ENCODE measurements around the gene PRPF6. TPM values are rescaled to one million over a fixed set of nuclear protein-coding genes. Genes with fewer than 3 reads are reported as not detected.
A peak's percentile ranks its signal among the peaks of the same experiment; 100 is the strongest.

The PRPF6 gene
- total and polyA plus RNA-seq, 2 of the 13 experiments (the other 11 are each of a cell fraction or from before 2014, with no cell fraction given), result 63.7 to 101 TPM

- TF ChIP-seq YEATS2 (CRISPR knock-in tag; IDR thresholded peaks at IDR 0.05; ENCODE audit: borderline replicate concordance) (peak; percentile 27; the same call in 1 of the 2 replicates), ZNF180 (CRISPR knock-in tag; IDR thresholded peaks at IDR 0.05; ENCODE audit: borderline replicate concordance, low read depth) (no peak), RORA (CRISPR knock-in tag; IDR thresholded peaks at IDR 0.05) (no peak), ZNF276 (CRISPR knock-in tag; IDR thresholded peaks at IDR 0.05; ENCODE audit: low read depth) (no peak), TSC22D2 (CRISPR knock-in tag; IDR thresholded peaks at IDR 0.05; ENCODE audit: borderline replicate concordance) (peak; percentile 60; the same call in 1 of the 2 replicates), SNAPC5 (CRISPR knock-in tag; IDR thresholded peaks at IDR 0.05; ENCODE audit: borderline replicate concordance) (0 out of 2 replicates have a peak, but pooled peaks have one; percentile 76), ZNF550 (CRISPR knock-in tag; IDR thresholded peaks at IDR 0.05; ENCODE audit: borderline replicate concordance) (peak; percentile 74), HDAC1 (CRISPR knock-in tag; IDR thresholded peaks at IDR 0.05) (peak; percentile 57; the same call in 1 of the 2 replicates), STAT6 (CRISPR knock-in tag; IDR thresholded peaks at IDR 0.05; ENCODE audit: borderline replicate concordance) (no peak), SUZ12 (IDR thresholded peaks at IDR 0.05; ENCODE audit: low read depth, low read length) (no peak; the same call in 1 of the 2 replicates), MYC (CRISPR knock-in tag; IDR thresholded peaks at IDR 0.05; ENCODE audit: borderline replicate concordance) (peak; percentile 89), ZNF841 (CRISPR knock-in tag; IDR thresholded peaks at IDR 0.05; ENCODE audit: borderline replicate concordance) (0 out of 2 replicates have a peak, but pooled peaks have one; percentile 45), ZNF776 (CRISPR knock-in tag; IDR thresholded peaks at IDR 0.05) (peak; percentile 70; the same call in 1 of the 2 replicates), ZNF788 (CRISPR knock-in tag; IDR thresholded peaks at IDR 0.05; ENCODE audit: borderline replicate concordance) (peak; percentile 74), MNT (IDR thresholded peaks at IDR 0.05) (peak; percentile 61), ZNF773 (CRISPR knock-in tag; IDR thresholded peaks at IDR 0.05; ENCODE audit: borderline replicate concordance) (no peak), TARDBP (CRISPR knock-in tag; IDR thresholded peaks at IDR 0.05) (peak; percentile 74; the same call in 1 of the 2 replicates), ZBTB8A (CRISPR knock-in tag; IDR thresholded peaks at IDR 0.05; ENCODE audit: borderline replicate concordance, low read depth) (peak; percentile 46; the same call in 1 of the 2 replicates), ZNF329 (CRISPR knock-in tag; IDR thresholded peaks at IDR 0.05; ENCODE audit: low read depth) (0 out of 2 replicates have a peak, but pooled peaks have one; percentile 59)
Measured at GRCh38 chr20:64065062-64065973, 84.4 kb downstream of the PRPF6 start (continued).

Data from HepG2 (cell line).